HS-5 (cell line): ENCODE results near the gene HMGXB3.
"Not testable (repeated sequence)": the region's sequence is repeated elsewhere in the genome, so short reads cannot be mapped to it uniquely, and the experiment has no call there.

Experiments
- DNase-seq: peaks from one replicate; pipeline ENCODE4 v3.0.0-alpha.2; 2012; ENCODE audit warnings: low read depth

The HMGXB3 gene

DNA sequence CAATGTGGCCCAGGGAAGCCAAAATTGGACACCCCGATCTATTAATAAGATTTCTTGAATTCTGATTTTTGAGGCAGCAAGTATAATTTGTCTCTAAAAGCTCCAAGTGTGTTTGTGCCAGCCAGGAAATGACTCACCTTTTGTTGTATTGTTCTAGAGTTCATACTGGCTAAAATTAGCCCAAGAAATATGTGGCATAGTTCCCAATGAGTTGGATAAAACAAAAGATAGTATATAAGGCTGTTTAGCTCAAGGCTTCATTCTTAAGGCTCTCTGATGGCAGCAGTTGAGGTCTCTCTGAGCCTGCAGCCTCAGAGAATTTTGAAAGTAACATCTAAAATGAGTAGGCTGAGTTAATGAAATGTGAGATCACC lies 21.6 kb downstream of the HMGXB3 start:
- DNase-seq, result peak; percentile 82

DNA sequence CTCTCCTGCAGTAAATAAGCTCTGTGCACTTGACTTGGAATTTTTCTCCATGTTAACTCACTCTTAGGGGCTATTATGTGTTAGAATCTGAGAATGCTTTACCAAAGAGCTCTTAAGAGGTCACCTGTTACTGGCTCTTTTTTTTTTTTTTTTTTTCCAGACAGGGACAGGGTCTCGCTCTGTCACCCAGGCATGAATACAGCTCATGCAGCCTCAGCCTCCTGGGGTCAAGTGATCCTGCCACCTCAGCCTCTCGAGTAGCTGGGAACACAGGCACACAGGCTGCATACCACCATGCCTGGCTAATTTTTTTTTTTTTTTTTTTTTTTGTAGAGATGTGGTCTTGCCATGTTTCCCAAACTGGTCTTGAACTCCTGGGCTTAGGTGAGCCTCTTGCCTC lies 22.1 kb downstream of the HMGXB3 start:
- no peak for DNase-seq

DNA sequence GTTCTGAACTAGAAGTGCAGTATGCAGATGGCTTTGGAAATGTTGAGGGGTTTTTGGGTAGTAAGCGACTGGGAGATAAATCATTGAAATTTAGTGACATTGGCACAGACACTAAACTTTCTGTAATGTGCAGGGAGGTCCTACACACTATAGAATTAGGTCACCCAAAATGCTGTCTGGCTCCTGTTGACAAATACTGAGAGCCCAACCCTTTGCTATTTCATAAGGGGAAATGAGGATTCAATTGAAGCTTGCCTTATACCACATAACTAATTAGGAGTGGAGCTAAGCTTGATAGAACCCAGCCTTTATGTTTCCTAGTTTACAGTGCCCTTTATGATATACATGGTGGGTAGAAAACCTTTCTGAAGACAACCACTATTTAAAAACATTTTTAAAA lies 22.6 kb downstream of the HMGXB3 start:
- no peak for DNase-seq

DNA sequence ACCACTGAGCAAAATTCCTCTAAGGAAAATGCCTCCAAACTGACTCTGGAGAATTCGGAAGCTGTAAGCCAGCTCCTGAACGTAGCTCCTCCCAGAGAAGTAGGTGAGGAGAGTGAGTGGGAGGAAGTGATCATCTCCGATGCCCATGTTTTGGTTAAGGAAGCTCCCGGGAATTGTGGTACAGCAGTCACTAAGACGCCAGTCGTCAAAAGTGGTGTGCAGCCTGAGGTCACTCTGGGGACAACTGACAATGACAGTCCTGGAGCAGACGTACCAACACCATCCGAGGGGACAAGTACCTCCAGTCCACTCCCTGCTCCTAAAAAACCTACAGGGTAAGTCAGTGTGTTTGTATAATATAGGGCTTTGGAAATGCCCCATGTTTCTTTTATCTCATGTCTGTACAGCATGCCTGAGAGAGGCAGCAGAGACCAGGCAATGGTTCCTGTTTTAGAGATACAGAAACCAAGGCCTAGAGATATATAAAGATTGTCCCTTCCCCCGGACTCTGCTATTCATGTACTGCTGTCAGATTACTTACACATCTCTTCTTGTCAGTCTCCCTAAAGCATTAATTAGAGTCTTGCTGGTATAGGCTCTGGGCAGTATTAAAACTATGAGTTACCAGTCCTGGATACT lies 23.9 kb downstream of the HMGXB3 start:
- DNase-seq, result no peak

GRCh38 chr5:150026682-150027172 lies 26.2 kb downstream of the HMGXB3 start:
- no peak for DNase-seq

GRCh38 chr5:150028047-150028446 lies 27.5 kb downstream of the HMGXB3 start:
- not testable (repeated sequence) for DNase-seq

DNA sequence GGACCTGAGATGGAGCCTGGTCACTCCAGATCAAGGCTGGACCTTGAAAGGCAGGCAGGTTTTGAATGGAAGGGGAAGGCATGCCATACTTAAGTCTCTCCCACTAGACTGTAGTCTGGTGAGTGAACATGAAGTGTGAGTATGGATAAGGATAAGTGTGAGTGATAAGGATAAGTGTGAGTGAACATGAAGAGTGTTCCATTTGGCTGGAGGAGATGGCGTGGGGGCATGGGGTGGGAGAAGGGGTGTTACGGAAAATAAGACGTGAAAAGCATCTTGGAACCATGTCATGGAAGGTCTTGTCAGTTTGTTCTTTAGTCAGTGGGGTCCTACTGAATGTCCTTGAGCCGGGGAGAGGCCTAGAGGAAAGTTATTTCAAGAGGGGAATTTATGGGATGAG lies 32.8 kb downstream of the HMGXB3 start:
- DNase-seq, result no peak

- DNase-seq, result no peak
Observed at GRCh38 chr5:150034662-150035061, 34.1 kb downstream of the HMGXB3 start.

DNA sequence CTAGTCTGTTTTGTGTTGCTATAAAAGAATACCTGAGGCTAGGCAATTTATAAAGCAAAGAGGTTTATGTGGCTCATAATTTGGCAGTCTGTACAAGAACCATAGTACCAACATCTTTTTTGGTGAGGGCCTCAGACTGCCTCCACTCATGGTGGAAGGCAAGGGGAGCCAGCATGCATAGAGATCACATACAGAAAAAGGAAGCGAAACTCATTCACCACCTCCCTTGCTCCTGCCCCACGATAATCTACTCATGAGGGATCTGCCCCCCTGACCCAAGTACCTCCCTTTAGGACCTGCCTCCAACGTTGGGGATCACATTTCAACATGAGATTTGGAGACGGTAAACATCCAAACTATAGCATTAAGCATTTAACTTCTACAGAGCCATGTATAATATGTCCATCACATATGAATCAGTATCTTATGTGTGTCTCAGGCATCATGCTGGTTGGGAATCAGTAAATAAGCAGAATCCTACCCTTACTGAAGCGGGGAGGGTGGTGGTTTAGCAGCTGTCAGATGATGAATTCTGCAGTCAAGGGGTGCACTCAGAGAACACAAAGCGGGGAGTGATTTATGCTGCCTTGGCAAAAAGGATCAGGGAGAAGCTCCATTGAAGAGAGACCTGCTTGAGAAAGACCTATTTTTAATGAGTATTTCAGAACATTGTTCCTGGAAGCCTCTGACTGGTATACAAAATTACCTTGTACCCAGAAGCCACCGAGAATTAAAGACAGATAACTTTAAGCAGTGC lies 34.8 kb downstream of the HMGXB3 start:
- DNase-seq, result no peak

DNA sequence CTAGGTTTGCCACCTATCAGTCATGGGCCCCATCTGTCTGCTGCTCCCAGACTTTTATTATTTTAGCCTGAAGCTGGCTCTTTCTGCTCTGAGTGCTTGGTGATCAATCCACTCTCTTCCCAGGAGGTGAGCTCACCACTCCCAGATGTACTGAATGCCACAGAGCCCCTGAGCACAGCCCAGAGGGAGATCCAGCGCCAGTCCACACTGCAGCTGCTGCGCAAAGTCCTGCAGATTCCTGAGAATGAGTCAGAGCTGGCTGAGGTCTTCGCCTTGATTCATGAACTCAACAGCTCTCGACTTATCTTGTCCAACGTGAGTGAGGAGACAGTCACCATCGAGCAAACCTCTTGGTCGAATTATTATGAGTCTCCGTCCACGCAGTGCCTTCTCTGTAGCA lies 36.0 kb downstream of the HMGXB3 start:
- peak; percentile 98 for DNase-seq

DNA sequence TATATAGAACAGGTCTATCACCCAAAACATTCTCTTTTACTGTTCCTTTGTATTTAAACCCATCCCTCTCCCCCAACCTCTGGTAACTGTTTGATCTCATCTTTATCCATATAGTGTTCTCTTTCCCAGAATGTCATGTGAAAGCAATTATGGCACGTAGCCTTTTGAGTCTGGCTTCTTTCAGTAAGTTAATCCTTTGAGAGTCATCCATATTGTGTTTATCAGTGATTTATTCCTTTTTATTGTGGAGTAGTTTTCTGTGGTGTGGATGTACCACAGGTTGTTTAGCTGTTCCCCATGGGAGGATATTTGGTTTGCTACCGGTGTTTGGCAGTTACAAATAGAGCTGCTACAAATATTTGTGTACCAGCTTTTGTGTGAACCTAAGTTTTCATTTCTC lies 38.0 kb downstream of the HMGXB3 start:
- no peak for DNase-seq

GRCh38 chr5:150042459-150042858 lies 41.9 kb downstream of the HMGXB3 start:
- no peak for DNase-seq

GRCh38 chr5:150043657-150044328 lies 43.3 kb downstream of the HMGXB3 start:
- no peak for DNase-seq

- no peak for DNase-seq
Observed at GRCh38 chr5:150044329-150044681, 43.8 kb downstream of the HMGXB3 start.

DNA sequence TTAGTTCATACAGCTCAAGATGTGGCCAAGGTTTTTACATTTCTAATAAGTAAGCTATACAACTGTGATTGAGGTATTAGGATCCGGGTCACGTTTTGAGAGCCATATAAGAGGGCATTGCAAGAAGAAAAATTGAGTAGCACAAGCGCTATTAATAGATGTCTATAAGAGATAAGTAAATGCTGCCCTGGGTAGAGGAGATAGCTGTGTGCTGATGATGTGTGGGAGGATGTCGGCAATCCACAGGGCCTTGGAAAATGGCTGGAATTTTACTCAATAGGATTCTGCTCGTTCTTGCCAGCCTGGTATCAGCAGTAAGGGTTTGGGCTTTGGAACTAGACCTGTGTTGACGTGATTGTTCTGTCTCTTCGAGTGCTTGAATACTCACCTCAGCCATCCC lies 44.2 kb downstream of the HMGXB3 start:
- no peak for DNase-seq

DNA sequence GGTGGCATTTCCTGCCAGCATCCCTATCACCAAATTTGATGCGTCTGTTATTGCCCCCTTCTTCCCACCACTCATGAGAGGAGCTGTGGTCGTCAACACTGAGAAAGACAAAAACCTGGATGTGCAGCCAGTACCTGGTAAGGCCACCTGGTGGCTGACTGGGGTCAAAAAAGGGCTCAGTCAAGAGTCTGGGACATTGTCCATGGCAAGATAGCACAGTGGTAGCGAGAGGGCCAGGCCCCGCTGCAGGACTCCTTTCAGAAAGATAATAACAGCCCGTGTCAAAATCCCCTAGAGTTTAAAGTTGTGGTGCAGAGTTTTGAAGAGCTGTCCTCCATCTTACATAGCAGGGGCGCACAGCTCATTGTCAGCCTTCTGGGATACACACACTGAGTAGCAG lies 45.0 kb downstream of the HMGXB3 start:
- DNase-seq, result no peak

DNA sequence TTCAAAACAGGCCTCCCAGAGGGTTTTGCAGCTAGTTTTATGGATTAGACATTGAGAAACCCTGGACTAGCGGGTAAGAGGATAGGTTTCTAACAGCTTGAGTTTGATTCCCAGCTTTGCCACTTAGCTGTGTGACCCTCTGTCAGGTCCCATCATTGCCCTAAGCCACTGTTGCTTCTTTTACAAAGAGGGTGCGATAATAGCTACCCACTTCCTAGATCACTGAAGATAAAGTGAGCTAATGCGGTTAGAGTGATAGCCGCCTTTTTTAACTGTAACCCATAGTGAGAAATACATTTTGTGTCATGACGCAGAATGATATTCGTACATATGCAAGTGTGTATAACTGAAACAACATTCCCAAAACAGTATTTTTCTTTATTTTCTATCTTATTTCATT lies 45.5 kb downstream of the HMGXB3 start:
- no peak for DNase-seq

- not testable (repeated sequence) for DNase-seq
Observed at GRCh38 chr5:150050172-150050811, 49.8 kb downstream of the HMGXB3 start.

DNA sequence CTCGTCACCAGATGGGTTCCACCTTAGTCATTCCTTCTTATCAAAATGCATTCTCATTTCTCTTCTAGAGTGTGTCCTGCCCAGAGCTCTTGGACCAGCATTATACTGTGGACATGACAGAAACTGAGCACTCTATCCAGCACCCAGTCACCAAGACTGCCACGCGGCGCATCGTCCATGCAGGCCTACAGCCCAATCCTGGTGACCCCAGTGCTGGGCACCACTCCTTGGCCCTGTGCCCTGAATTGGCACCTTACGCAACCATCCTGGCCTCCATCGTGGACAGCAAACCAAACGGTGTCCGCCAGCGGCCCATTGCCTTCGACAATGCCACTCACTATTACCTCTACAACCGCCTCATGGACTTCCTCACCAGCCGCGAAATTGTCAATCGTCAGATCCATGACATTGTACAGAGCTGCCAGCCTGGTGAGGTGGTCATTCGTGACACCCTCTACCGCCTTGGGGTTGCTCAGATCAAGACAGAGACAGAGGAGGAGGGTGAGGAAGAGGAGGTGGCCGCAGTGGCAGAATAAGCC lies 51.2 kb downstream of the HMGXB3 start:
- DNase-seq, result no peak

DNA sequence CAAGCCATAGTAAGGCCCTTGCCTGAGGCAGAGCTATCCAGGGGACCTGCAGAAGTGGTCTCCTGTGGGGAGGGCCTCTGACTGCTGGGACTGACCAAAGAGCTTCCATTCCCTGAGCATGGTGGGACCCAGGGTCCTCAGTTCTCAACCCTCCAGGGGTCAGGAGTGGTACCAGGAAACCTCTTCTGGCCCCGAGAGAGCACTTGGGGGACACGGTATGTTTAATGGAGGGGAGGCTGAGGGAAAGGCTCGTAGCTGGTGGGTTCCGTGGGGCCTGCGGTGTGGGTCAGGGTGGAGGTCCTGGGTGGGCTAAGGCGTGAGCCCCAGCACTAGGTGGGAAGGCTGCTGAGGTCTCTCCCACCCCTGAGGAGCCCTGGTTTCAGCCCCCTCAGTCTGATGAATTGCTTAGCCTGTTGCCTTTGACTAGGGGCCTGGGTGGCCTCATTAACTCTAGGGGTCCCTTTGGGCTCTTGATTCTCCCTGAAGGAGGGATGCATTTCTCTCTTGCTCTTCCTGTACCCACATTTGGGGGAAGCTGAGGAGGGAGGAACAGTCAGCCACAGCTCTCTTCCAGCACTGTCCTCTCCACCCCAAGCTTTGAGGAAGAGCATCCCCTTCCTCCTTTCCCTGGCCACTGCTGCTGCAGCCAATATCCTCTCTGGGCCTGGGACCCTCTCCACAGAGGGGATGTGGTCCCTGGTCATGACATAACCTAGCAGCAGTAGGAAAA lies 51.9 kb downstream of the HMGXB3 start:
- no peak for DNase-seq

GRCh38 chr5:150052956-150053712 lies 52.6 kb downstream of the HMGXB3 start:
- DNase-seq, result no peak
